ENCODE data around the gene SUMO3. TPM values are rescaled to one million over a fixed set of nuclear protein-coding genes. Genes with fewer than 3 reads are reported as not detected.

The SUMO3 gene
- total RNA-seq = 10 to 100 TPM; 53.5 to 58.3 TPM
- long read RNA-seq, donor 1, transcript SUMO3-201 (4 exons, 1,807 nt) = major isoform, 33 of 39 reads
- long read RNA-seq, donor 1, partial matches to known transcripts = 1 of 39 reads
- long read RNA-seq, donor 1, other reads (novel, unspliced or antisense) = 4 of 39 reads
- long read RNA-seq, donor 2, transcript SUMO3-201 (4 exons, 1,807 nt) = major isoform, 186 of 197 reads
- long read RNA-seq, donor 2, partial matches to known transcripts = 4 of 197 reads
- long read RNA-seq, donor 2, other reads (novel, unspliced or antisense) = 7 of 197 reads

DNA sequence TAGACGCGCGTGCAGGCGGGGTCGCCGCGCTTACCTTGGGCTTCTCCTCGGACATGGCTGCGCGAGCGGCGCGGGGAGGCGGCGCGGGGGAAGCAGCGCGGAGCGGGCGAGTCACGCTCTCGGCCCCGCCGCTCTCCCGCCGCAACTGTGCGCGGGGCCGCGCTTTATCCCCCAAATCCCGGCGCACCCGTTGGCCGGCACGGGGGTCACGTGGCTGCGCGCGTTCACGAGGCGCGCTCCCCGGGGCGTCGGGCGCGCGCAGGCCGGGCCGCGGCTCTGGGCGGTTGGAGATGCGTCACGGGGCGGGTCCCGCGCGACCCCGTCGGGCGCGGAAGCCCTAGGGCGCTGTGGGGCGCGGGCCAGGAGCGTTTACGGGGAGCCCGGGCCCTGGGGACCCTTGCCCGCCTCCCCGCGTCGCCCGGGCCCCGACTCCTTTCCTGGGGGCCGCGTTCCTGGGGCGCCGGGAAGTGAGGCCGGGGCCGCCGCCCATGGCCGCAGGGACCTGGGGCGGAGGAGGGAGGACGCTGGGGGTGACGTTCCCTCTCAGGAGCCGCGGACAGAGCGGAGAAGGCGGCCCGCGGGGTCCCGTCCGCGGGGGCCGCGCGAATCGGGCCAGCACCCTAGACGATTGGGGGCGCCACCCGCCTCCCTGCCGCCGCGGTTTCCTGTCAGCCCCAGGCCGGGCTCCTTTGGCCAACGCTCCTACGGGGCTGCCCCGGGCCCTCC is at the start of gene SUMO3:
Gene SUMO3 (minus strand): TSS at position 149 of the 726 bp plus-strand sequence. CDS start 94 bp downstream, at position 55.
- intact Hi-C loops (cut with DNase I) = no loop called here
- peak; percentile 94 for DNase-seq (ENCODE audit: low spot score)

DNA sequence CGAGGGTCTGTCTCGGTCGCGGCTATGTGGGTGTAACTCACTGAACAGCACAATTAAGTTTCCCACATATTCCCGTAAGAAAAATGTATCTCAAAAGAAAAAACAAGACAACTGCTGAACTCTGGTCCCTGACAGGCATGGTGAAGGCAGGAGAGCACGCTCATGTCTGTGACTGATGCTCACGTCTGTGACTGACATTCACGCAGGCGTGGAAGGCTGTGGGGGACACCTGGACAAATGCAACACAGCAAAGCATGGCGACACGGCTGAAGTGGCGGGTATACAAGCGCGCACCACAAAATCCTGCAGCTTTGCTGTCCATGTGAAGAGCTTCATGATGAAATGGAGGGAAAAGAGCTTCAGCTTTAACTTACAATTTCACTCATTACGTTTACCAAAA is 49.6 kb upstream of the SUMO3 start:
- intact Hi-C loops (cut with DNase I) = no loop called here
- DNase-seq (ENCODE audit: low spot score) = peak; percentile 60

DNA sequence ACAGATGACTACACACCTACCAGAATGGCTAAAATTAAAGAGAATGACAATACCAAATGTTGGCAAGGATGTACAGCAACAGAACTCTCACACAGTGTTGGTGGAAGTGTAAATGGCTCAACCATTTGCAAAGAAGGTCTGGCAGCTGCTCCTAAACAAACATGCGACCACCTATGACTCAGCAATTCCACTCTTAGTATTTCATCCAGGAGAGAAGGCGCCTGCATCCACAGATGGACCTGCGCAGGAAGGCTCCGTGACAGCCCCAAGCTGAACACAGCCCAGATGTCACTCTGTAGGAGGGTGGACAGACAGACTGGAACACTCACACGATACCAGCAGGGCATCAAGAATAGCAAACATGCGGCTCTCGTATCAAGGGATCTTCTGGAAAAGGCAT is 48.9 kb upstream of the SUMO3 start:
- no peak for DNase-seq (ENCODE audit: low spot score)
- intact Hi-C loops (cut with DNase I) = no loop called here

DNA sequence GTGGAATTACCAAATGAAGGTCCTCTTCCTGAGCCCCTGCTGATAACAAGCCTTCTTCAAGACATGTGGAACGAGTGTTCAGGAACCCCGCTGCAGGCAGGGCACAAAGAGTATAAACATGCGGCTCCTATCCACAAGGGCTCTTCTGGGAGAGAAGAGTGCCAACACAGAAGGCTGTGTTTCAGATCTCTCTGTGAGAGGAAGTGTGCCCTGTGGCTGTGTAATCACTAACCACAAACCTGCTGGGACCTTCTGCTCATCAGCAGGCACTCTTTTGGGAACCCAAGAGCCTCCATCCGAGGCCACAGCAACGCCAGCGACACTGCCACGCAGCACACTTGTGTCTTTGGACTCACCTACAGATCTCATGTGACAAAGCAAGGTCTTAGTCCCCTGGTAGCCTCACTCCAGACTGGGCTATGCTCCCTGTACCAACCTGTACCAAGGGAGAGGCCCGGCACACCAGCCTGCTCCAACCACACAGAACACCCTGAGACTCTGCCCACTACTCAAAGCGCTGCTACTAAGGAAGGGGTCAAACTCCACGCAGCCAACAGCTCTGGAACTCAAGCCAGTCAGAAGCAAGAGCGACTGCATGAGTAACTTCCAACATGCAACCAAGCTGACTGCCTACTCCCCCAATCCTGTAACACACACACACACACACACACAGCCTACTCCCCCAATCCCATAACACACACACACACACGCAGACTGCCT is 47.9 kb upstream of the SUMO3 start:
- peak; percentile 79 for DNase-seq (ENCODE audit: low spot score)
- intact Hi-C loops (cut with DNase I) = no loop called here

DNA sequence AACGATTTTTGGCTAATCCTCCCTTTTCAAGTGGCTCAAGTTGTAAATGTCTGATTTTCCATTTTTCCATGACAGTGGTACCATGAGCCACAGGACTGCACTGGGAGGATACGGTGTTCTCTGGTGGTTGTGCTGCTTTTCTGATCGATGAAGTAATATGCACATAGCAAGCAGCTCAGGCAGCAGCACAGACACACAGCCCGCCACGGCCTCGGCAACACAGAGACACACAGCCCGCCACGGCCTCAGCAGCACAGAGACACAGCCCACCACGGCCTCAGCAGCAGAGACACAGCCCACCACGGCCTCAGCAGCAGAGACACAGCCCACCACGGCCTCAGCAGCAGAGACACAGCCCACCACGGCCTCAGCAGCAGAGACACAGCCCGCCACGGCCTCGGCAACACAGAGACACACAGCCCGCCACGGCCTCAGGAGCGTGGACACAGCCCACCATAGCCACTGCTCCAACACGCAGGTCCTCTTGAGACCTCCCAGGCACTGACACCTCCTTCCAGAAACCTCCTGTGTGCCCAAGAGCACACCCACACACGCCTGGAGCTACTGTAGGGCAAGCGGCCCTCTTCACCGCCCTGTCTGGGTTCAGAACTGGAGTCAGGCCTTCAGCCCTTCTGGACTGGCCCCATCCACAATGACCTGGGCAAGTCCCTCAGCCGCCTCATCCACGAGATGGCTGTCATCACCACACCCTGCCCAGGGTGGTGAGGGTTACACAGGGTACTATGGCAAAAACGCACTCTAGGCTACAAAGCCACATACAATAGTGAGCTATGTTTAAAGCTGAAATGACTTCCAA is 45.2 kb upstream of the SUMO3 start:
- intact Hi-C loops (cut with DNase I) = no loop called here
- peak; percentile 57 for DNase-seq (ENCODE audit: low spot score)

DNA sequence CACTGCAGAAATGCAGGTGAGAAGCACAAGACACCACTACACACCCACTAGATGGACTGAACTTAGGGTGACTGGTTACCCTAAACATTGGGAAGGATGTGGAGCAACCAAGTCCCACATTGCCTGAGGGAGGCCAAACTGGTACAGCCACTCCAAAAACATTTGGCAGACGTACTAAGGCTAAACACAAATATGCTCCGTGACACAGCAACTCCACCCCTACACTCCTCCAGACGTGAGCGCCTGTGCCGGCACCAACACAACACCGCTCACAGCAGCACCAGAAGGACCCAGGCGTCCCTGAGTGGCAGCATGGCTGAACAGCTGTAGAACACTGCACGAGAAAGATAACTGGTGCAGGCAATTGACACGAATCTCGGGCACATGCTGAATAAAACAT is 40.9 kb upstream of the SUMO3 start:
- intact Hi-C loops (cut with DNase I) = no loop called here
- no peak for DNase-seq (ENCODE audit: low spot score)

DNA sequence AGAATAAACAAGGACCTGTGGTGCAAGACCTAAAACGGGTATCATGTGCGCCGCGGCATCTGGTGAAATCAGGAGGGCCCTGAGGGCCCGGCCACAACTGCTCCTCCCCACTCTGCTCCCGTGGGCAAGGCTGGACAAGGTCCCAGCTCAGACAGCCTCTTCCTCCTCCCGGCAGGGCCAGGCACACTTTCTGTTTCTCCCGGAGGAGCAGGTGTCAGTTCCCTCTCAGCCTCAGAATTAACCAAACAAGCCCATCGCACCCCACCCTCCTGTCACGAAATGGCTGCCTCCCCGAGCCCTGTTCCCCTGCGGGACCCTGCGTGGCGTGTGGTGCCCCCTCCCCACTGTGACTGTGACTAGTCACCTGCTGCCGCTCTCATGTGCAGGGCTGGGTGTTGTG is 40.4 kb upstream of the SUMO3 start:
- intact Hi-C loops (cut with DNase I) = no loop called here

DNA sequence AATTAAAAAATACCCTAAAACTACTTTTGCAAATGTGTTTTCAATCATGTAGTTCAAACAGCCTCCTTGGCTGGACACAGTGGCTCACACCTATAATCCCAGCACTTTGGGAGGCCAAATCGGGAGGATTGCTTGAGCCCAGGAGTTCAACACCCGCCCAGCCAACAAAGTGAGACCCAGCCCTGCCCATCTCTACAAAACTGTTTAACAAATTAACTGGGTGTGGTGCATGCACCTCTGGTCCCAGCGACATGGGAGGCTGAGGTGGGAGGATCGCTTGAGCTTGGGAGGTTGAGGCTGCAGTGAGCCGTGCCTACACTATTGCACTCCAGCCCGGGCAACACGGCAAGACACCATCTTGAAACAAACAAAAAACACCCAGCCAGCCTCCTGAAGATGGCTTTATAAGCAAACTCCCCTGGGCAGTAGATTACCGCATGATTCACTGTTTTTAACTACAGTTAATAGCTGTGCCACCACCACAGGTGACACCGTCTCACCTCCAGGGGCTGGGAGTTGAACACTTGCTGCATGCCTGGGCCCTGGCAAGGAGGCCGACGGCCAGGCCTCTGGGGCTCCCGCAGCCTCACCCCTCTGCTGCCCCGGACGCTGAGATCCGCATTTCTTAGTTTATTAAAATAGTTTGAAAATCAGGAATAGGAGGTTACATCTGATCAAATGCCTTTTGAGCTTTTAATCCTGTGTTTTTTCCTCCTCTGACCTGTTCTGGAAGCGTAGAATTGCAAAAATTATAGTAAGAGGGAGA is 39.4 kb upstream of the SUMO3 start:
- no peak for DNase-seq (ENCODE audit: low spot score)
- intact Hi-C loops (cut with DNase I) = no loop called here

More for the DNA sequence above, 40.4 kb upstream of the SUMO3 start:
- DNase-seq (ENCODE audit: low spot score) = peak; percentile 76

DNA sequence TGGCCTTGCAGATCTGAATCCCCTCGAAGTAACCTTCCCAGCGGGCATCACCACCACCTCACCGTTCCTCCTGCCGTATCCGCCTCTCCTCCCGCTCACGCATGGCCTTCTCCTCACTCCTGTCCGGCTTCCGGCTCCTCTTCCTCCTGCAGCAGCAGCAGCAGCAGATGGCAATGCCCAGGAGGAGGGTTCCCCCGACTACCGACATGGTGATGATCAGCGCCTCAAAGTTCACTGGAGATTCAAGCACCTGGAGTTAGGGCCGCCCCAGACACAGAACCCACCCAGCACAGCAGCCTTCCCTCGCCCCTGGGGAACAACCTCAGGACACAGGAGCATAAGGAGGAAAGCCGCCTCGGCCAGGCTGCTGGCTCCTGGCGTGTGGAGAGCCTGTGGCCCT is 38.3 kb upstream of the SUMO3 start:
- intact Hi-C loops (cut with DNase I) = no loop called here

DNA sequence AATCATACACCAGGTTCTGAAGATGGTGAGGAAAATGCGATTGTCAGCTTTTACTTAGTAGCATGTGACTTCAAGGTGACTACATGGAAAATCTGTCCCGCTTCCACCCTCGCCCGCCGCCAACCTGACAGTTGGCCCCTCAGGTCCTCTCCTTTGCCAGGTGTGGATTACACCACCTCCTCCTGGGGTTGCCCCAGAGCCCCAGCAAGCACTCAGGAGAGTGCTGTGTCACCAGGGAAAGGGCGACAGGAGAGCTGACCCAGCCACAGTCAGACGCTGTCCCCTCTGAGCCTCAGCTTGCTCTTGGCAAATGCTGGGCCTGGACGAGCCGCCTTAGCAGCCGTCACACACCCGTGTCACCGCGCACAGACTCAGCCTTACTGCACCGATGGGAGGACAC is 37.7 kb upstream of the SUMO3 start:
- intact Hi-C loops (cut with DNase I) = no loop called here
- peak; percentile 75 for DNase-seq (ENCODE audit: low spot score)

More for the DNA sequence above, 38.3 kb upstream of the SUMO3 start:
- peak; percentile 78 for DNase-seq (ENCODE audit: low spot score)

DNA sequence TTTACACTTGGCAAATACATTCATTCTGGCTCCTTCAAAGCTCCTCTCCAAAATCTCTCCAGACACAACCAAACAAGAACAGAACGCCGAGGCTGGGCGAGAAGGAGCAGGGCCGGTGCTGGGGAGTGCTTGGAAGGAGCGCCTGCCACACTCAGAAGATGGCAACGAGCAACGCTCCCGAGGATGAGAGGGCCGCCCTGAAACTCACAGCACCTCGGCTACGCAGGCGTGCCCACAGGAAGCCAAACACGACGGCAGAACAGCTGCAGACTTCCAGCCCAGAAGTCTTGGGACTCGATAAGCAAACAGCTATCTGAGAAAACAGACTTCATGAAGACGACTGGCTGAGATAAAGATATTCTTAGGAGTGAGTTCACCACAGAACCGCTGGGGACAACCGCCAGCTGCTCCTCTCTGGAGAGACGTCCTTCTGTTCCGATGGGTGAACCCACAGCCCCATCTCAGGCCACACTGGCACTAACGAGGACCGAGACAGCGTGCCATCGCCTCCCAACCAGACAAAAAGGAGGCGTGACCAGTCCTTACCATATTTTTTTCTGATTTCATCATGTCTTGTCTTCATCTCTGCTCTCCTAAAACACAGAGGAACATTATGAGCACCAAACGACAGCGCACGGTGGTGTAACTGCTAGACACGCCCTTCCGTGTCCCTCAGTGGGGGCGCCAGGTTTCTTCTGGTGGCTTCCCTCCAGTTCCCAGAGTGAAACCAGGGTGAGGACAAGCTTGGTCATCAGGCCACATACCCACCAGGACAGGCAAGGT is 37.0 kb upstream of the SUMO3 start:
- DNase-seq (ENCODE audit: low spot score) = peak; percentile 74
- intact Hi-C loops (cut with DNase I) = no loop called here

DNA sequence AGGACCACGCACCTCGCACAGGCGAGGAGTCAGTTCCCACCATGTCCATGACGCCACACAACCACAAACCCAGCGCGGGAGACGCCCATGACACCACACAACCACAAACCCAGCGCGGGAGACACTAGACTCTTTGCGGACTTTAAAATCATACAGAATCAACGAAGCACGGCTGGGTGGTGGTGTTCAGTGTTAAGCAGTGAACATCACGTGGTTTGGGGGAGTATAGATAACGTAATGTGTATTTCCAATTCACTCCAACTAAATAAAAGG is 36.5 kb upstream of the SUMO3 start:
- no peak for DNase-seq (ENCODE audit: low spot score)
- intact Hi-C loops (cut with DNase I) = no loop called here

DNA sequence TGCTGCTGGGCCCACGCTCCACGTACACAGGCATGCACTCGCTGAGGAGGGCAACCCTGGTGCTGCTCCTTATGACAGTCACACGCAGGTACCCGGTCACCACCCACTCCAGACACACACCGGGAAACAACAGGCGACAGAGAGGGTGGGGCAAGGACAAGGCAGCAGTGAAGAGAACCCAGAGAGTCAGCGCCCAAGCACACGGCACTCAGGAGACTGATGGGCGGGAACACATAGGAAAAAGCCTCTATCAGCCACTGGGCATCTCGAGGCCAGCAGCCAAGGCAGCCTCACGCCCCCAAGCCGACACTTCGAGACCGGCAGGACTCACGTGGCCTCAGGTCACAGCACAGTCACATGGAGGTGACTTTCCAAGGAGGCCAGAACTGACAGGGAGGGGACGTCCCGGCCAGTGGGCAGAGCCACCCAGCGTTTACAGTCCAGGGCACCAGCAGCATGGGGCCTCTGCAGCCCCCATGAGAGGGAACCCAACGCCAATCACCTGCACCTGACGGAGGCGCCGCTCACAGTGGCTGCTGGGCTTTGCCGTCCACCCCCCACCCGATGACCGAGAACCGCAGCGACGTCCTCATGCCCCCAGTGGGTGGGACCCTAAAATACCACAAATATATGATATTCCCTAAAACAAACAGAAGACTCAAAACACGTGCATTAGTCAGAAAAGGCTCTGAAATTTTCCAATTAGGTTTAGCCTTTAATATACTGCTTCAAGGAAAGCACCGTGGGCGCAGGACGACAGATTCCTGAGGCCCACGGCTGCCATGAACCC is 35.9 kb upstream of the SUMO3 start:
- intact Hi-C loops (cut with DNase I) = no loop called here
- DNase-seq (ENCODE audit: low spot score) = peak; percentile 78

DNA sequence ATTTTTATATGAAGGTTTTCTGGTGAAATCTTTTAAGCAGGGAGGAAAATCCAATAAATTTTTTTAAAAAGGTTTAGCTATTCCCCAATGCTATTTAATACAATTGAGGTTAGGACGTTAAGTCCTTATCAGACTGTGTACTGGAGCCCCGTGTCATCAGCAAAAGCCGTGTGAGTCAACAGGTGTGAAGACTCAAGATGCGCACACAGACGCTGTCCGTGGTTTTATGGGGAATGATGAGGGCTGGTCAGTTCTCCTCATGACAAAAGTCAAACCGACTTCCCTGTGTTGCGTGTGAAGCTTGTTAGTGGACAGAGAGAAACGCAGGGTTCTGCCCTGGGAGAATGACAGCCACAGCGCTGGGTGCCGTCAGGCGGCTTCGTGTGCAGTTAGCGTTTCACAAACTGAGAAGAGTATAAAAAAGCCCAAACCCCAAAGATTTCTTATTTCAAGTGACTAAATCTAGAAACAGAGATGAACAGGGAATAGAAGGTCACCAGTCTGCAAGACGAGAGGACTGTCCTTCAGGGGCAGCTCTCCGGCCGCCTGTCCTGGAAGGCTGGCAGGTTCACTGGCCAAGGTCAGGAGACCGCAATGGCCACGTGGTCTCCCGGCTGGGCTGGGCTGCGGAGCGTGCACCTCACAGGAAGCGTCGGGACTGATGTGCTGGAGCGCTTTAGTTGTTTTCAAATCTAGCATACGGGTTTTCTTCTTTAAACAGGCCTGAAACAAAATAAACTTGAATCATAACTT is 33.2 kb upstream of the SUMO3 start:
- intact Hi-C loops (cut with DNase I) = no loop called here
- peak; percentile 66 for DNase-seq (ENCODE audit: low spot score)

DNA sequence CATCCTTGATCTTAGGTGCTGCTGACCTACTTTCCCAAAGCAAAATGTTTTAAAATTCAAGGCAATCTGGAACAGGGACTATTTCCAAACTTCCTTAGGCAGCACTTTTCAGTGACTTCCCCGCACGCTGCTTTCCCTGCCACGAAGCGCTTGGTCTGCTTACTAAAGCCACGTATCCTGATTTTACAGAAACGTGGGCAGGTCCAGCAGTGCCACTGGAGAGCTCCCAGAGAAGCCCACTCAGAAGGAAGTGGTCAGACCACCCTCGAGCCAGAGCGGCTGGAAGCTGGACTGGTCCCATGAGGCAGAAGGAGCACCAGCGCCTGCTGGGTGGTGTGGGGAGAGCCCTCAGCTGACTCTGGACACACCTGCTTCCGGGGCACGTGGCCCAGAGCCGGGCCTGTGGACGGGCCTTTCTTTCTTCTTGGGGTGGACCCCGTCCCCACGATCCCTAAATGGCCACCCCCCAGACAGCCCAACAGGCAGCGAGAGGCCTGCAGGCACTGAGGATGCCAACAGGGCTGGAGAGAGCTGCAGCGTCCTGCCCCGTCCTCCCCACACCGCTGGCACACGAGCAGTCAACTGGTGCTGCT is 32.4 kb upstream of the SUMO3 start:
- peak; percentile 72 for DNase-seq (ENCODE audit: low spot score)
- intact Hi-C loops (cut with DNase I) = no loop called here

DNA sequence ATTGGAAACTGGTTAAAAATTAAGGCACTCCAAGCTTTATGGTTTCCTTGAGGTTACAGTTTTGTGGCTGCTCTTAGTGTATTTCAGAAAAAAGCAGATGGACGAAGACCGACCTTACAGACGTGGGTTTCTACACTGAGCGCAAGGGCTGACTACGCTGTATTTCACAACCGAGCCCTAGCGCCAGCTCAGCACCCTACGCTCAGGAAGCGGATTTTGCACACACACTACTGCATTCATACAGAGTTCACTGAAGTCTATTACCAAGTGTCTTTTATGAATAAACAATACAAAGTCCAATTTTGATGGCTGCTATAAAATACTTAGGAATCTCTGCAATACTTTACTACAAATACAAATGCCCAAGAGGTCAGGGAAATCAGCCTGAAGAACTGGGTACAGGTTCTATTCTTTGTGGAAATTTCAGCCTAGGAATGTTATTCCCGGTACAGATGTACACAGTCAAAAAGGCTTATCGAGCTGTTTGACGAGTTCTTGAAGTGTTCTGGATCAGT is 31.8 kb upstream of the SUMO3 start:
- intact Hi-C loops (cut with DNase I) = no loop called here
- DNase-seq (ENCODE audit: low spot score) = peak; percentile 82
